Stimulated activated CD4-positive, alpha-beta T cell treated with anti-CD3 and anti-CD28 coated beads, TNF-alpha, amount 100 ng/mL, for 48 hours (primary cell): Measurements from ENCODE around the gene DNAH10.

ENCODE experiments used
- DNase-seq, 3 donors: peaks; one replicate each; pipeline ENCODE4 v3.0.0-alpha.2; 2020; ENCODE audit warnings: low read depth in 3 of 3

The DNAH10 gene, protein sequence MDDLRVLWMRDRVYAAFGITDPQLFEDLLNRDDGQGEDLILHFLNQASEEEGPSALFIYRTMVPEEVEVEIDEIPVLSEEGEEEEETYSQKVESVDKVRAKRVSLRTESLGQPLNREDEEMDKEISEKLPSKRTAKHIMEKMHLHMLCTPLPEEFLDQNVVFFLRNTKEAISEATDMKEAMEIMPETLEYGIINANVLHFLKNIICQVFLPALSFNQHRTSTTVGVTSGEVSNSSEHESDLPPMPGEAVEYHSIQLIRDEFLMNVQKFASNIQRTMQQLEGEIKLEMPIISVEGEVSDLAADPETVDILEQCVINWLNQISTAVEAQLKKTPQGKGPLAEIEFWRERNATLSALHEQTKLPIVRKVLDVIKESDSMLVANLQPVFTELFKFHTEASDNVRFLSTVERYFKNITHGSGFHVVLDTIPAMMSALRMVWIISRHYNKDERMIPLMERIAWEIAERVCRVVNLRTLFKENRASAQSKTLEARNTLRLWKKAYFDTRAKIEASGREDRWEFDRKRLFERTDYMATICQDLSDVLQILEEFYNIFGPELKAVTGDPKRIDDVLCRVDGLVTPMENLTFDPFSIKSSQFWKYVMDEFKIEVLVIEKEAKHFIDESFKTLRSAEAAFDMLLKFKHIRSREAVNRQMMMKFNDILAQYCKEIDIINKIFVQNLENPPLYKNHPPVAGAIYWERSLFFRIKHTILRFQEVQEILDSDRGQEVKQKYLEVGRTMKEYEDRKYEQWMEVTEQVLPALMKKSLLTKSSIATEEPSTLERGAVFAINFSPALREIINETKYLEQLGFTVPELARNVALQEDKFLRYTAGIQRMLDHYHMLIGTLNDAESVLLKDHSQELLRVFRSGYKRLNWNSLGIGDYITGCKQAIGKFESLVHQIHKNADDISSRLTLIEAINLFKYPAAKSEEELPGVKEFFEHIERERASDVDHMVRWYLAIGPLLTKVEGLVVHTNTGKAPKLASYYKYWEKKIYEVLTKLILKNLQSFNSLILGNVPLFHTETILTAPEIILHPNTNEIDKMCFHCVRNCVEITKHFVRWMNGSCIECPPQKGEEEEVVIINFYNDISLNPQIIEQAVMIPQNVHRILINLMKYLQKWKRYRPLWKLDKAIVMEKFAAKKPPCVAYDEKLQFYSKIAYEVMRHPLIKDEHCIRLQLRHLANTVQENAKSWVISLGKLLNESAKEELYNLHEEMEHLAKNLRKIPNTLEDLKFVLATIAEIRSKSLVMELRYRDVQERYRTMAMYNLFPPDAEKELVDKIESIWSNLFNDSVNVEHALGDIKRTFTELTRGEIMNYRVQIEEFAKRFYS (N-terminal part only)

DNA sequence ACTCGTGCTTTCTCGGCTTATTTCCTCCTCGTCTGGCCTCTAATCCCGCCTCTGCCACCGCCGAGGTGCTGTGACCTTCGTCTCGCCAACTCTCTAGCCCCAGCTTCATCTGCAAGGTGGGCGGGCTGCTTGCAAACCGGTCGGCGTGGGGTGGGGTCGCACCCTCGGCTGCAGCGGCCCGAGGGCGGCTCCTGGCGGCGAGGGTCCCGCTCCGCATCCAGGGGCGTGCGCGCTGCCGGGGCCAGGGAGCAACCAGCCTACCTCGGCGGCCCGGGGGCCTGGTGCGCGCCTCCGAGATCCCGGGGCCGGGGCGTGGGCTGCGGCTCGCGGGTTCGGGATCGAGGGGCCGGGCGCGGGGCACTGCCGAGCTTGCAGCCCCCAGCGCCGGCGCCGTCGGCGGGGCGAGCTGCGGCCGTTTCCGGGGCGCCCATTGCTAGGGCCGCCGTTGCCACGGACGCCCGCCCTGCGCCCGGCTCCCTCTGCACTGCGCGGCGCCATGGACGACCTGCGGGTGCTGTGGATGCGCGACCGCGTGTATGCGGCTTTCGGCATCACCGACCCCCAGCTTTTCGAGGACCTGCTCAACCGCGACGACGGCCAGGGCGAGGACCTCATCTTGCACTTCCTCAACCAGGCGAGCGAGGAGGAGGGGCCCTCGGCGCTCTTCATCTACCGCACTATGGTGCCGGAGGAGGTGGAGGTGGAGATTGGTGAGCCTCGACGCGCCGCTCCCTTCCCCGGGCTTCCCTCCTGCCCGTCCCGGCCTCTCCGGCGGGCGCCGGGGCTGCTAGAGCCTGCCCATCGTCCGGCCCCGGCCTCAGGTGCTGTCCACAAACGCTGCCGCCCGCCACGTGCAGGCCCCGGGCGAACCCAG is at the start of gene DNAH10:
TSS of gene DNAH10 (plus strand) at position 461 of the 874 bp plus-strand sequence. CDS start at position 497, 36 bp downstream.
- peak in 1 of 3 donors; percentile 37 for DNase-seq

DNA sequence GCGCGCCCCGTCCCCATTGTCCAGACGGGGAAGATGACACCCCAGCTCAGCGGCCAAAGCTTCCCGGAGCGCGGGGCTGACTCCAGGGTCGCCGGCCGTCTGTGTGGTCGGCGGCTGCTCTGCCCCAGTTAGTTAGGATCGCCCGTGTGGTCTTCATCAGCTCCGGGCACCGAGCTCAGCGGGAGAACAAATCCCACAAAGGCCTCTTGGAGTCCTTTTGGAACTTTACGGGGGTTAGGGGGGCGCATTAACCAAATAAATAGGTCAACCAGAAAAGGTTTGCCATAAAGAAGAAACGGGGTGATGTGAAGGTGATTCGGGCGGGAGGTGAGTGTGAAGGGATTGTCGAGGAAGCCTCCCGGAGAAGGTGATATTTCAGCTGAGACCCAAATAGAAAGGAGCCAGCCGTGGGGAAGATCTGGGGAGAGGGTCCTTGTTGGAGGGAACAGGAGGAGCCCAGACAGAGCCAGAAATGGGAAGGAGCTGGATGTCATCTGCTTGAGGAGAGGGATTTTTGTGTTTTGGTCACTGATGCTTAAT is 49.3 kb upstream of the DNAH10 start:
- no peak for DNase-seq

- peak in 1 of 3 donors; percentile 23 for DNase-seq
These were observed 48.7 kb upstream of the DNAH10 start for GRCh38 chr12:123713398-123713797.

GRCh38 chr12:123713823-123714585 is 48.1 kb upstream of the DNAH10 start:
- DNase-seq: peak; percentile 40 to 60 (median 48)

DNA sequence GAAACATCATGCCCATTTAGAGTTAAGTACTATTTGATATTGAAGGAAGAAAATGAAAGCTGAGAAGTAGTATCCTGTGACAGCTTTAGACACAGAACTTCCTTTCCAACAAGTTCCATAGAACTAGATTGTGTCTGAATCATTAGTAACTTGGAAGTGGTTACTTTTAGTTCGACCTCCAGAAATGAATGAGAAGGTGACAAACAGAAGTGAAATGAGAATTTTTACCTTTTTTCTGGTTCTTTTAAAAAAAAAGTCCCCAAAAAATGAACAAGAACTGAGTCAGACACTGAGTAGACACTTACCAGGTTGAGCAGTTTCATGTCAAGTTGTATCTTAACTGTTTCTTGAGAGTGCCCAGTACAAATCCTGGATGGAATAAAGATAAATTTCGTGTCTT is 46.9 kb upstream of the DNAH10 start:
- no peak for DNase-seq

DNA sequence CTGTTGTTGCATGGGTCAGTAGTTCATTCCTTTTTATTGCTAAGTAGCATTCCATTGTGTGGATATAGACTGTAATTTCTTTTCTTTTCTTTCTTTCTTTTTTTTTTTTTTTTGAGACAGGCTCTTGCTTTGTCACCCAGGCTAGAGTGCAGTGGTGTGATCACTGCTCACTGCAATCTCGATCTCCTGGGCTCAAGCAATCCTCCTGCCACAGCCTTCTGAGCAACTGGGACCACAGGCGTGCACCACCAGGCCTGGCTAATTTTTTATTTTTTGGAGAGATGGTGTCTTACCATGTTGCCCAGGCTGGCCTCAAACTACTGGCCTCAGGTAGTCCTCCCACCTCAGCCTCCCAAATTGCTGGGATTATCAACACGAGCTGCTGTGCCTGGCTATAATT is 44.8 kb upstream of the DNAH10 start:
- DNase-seq: no peak

GRCh38 chr12:123720141-123720814 is 41.8 kb upstream of the DNAH10 start:
- DNase-seq: no peak

- no peak for DNase-seq
These were observed 40.9 kb upstream of the DNAH10 start for GRCh38 chr12:123721245-123721644.

DNA sequence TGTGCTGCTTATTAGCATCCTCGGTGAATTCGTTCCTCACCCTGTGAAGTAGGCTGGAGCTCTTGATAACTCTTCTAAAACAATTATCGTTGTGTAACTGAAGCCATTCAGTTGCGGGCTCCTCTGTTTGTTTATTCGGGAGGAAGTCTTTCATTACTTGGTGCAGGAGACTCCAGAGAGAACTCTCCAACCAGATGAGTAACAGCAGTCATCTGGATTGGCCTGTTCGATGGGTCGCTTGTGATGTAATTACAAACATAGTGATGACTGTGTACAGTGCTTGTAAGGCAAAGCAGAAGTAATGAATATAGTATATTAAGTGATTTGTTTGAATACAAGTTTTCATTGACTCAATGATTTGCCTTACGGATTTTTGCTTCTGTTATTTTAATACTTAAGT is 39.1 kb upstream of the DNAH10 start:
- DNase-seq: no peak

DNA sequence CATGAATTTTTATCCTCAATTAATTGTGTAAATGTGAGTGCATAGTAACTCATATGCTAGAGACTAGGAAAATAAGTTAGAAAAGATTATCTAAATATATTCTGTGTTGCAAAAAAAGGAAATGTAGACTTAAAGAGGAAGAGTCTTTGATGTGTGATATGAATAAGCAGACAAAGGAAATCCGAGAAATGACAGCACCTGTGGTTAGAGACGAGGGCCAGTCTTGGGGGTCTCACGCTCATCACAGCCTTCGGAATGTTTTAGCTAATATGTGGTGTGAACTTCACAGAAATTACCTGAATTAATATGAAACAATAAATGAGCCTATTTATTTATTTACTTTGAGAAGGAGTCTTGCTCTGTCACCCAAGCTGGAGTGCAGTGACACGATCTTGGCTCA is 38.3 kb upstream of the DNAH10 start:
- no peak for DNase-seq

GRCh38 chr12:123726244-123726643 is 35.9 kb upstream of the DNAH10 start:
- DNase-seq: no peak

- DNase-seq: no peak
These were observed 35.1 kb upstream of the DNAH10 start for GRCh38 chr12:123726962-123727361.

DNA sequence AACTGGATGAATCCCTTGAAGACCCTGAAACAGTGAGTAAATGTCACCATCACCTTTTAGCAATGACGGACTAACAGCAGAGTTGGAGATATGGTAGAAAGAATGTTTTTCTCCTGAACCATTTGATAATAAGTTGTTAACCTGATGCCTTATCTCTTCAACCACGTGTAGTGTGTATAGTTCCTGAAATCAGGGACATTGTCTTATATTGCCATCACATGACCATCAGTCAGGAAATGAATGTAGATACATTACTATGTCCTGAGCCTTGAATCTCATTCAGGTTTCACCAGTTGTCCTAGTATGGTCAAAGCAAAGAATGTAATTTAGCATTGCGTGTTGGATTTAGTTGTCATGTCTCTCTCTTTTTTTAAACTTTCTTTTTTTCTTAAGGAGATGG is 34.2 kb upstream of the DNAH10 start:
- DNase-seq: no peak

DNA sequence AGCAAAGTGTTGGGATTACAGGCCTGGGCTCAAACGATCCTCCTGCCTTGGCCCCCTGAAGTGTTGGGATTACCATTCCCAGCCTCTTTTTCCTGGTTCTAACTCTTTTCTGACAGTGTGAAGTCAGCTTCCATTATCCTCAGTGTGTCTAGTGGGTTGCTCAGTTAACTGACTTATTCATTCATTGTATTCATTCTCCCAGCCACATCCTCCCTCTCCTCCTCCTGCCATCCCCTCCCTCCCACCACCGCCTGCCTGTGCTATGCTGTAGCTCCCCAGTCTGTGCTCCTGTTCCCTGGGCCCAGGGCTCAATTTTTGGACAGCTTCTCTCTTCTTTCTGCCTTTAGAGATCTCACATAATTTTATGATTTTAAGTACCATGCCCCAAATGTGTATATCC is 30.5 kb upstream of the DNAH10 start:
- DNase-seq: no peak

- no peak for DNase-seq
These were observed 29.9 kb upstream of the DNAH10 start for GRCh38 chr12:123732251-123732650.

DNA sequence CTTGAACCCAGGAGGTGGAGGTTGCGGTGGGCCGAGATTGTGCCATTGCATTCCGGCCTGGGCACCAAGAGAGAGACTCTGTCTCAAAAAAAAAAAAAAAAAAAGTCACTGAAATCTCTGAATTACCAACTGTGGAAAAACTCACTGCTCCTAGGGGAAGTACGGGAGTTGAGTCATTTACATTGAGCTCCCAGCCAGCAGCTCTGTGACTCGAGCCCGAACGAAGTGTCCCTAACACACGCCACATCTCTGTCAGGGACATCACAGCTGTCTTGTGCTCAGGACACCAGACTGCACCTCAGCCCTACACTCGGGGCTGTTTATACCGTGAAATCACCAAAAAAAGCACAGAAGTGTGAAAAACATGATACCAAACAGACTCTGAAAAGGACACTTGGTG is 28.9 kb upstream of the DNAH10 start:
- DNase-seq: no peak

GRCh38 chr12:123734268-123734667 is 27.8 kb upstream of the DNAH10 start:
- DNase-seq: no peak

GRCh38 chr12:123741937-123742572 is 20.0 kb upstream of the DNAH10 start:
- no peak for DNase-seq

DNA sequence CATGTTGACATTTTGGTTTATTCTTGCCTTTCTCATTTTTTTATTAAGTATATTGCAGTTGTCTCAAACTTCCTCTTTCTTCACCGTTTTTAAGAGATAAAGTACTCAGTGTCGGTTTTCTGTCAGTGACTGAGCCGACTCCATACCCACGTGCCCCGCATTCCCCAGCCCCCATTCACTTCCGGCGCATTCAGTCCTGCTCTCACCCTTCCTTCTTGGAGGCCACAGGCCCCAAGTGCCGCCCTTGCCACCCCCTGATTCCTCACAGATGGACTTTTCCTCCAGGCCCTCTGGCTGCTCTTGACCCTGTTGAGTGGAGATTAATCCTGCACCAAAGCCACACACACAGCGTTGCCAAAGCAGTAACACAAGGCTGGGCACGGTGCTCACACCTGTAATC is 19.1 kb upstream of the DNAH10 start:
- no peak for DNase-seq
